Endothelial cell of umbilical vein (primary cell): ENCODE results near the gene EML4.

Experiments used
- CTCF ChIP-seq, 2 donors: IDR thresholded peaks; 1 replicate in 1 of 2; 2 replicates in 1 of 2; pipeline ENCODE4 v1.5.1; 2011; ENCODE audit warnings: low read length in 2 of 2, mild to moderate bottlenecking in 2 of 2, moderate library complexity in 2 of 2, control low read depth in 1 of 2, inconsistent platforms in 1 of 2, low read depth in 1 of 2; ENCODE audit not compliant: insufficient read depth in 1 of 2; ENCODE audit errors: extremely low read depth in 1 of 2
- MYC ChIP-seq: IDR thresholded peaks from one replicate; pipeline ENCODE4 v1.6.1; 2011; ENCODE audit warnings: mild to moderate bottlenecking, low read depth, low read length
- POLR2AphosphoS5 ChIP-seq: IDR thresholded peaks from 2 replicates; pipeline ENCODE4 v1.6.1; 2012; ENCODE audit warnings: low read depth, mild to moderate bottlenecking, control low read depth, low read length, moderate library complexity; ENCODE audit not compliant: insufficient read depth

- no peak for TF ChIP-seq CTCF (IDR thresholded peaks at IDR 0.05; ENCODE audit: extremely low read depth in 1 of 2, insufficient read depth in 1 of 2, low read depth in 1 of 2, low read length in 2 of 2)
- no peak for TF ChIP-seq POLR2AphosphoS5
- no peak for TF ChIP-seq MYC
Observed at GRCh38 chr2:42239811-42240210, 70.7 kb downstream of the EML4 start.
